Umbilical cord (tissue), 2 donors: Measurements from ENCODE around the gene TAL1. TPM values are rescaled to one million over a fixed set of nuclear protein-coding genes. Genes with fewer than 3 reads are reported as not detected.
"Not testable (repeated sequence)": the region's sequence is repeated elsewhere in the genome, so short reads cannot be mapped to it uniquely, and the experiment has no call there.

Experiments used
- DNase-seq: peaks from one replicate; pipeline ENCODE4 v3.0.0-alpha.2; 2015; ENCODE audit warnings: low spot score
- total RNA-seq: library from RNA; depleted of rRNA; stranded (reverse); fragments of >200 nt; gene quantifications from one replicate; pipeline ENCODE4 v1.2.3, GENCODE V29; 2014; ENCODE audit warnings: low replicate concordance; ENCODE audit not compliant: insufficient read depth

The TAL1 gene
- total RNA-seq, 1 donor from 2014 or later: 3.1 TPM

GRCh38 chr1:47213230-47213963 lies 18.6 kb downstream of the TAL1 start:
- DNase-seq: no peak

- no peak for DNase-seq
Measured at GRCh38 chr1:47212636-47213229, 19.3 kb downstream of the TAL1 start.

GRCh38 chr1:47211796-47212269 lies 20.2 kb downstream of the TAL1 start:
- peak; percentile 74 for DNase-seq

GRCh38 chr1:47210666-47211065 lies 21.4 kb downstream of the TAL1 start:
- DNase-seq: no peak

- no peak for DNase-seq
Measured at GRCh38 chr1:47209725-47210325, 22.2 kb downstream of the TAL1 start.

GRCh38 chr1:47209091-47209490 lies 22.9 kb downstream of the TAL1 start:
- no peak for DNase-seq

- DNase-seq: no peak
Measured at GRCh38 chr1:47208374-47208850, 23.6 kb downstream of the TAL1 start.

GRCh38 chr1:47207803-47208373 lies 24.1 kb downstream of the TAL1 start:
- DNase-seq: no peak

GRCh38 chr1:47205918-47206317 lies 26.1 kb downstream of the TAL1 start:
- DNase-seq: no peak

- not testable (repeated sequence) for DNase-seq
Measured at GRCh38 chr1:47203504-47203903, 28.5 kb downstream of the TAL1 start.

- peak; percentile 20 for DNase-seq
Measured at GRCh38 chr1:47201179-47201578, 30.8 kb downstream of the TAL1 start.

- no peak for DNase-seq
Measured at GRCh38 chr1:47198214-47198613, 33.8 kb downstream of the TAL1 start.

GRCh38 chr1:47196622-47197021 lies 35.4 kb downstream of the TAL1 start:
- no peak for DNase-seq

- DNase-seq: not testable (repeated sequence)
Measured at GRCh38 chr1:47195981-47196380, 36.0 kb downstream of the TAL1 start.

- no peak for DNase-seq
Measured at GRCh38 chr1:47194311-47194710, 37.7 kb downstream of the TAL1 start.

GRCh38 chr1:47193496-47193895 lies 38.5 kb downstream of the TAL1 start:
- DNase-seq: not testable (repeated sequence)

- peak; percentile 74 for DNase-seq
Measured at GRCh38 chr1:47192458-47193384, 39.3 kb downstream of the TAL1 start.

GRCh38 chr1:47191940-47192457 lies 40.0 kb downstream of the TAL1 start:
- DNase-seq: no peak

- no peak for DNase-seq
Measured at GRCh38 chr1:47190857-47191256, 41.2 kb downstream of the TAL1 start.

- no peak for DNase-seq
Measured at GRCh38 chr1:47190509-47190855, 41.5 kb downstream of the TAL1 start.
